22Rv1 (cell line): Measurements from ENCODE around the gene GATD1.

Experiments used
- H3K27ac ChIP-seq: fragments of 450-650 bp; 2 replicates; pipeline ENCODE4 v1.5.1; 2017
- CTCF ChIP-seq: fragments of 450-650 bp; IDR thresholded peaks from 2 replicates; pipeline ENCODE4 v1.5.1; 2017; ENCODE audit warnings: mild to moderate bottlenecking
- ZFX ChIP-seq: fragments of 450-650 bp; IDR thresholded peaks from 2 replicates; pipeline ENCODE4 v1.6.1; 2017; ENCODE audit warnings: antibody characterized with exemption, borderline replicate concordance

The GATD1 gene

GRCh38 chr11:729492-730074, 47.7 kb downstream of the GATD1 start:
- H3K27ac ChIP-seq, result no peak overlapping the region

DNA sequence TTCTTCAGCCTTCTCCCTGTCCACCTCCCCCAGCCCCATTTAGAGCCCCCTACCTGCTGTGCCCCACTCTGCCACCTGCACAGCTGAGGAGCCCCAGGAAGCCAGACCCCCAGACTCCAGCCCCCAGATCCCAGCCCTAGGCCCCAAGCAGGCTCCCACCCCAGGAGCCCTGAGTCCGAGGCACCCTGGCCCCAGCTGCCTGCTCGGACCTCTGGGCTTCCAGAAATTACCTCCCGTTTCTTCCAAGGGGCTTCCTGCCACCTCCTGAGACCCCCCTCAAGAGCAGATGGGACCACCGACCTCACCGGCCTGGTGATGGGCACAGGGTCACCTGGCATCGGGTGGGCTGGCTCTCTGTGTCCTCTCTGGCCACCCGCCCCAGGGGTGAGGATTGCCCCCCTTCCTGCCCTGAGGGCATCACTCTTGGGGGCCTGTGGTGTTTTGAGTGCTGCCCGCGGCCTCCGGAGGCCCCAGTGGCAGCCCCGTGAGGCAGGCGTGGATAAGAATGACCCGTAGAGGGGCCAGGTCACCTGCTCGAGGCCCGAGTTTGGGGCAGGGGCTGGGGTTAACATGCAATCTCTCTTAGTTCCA, 48.3 kb downstream of the GATD1 start:
- TF ChIP-seq CTCF, result no peak
- no peak for TF ChIP-seq ZFX
- H3K27ac ChIP-seq, result no peak overlapping the region

More at GRCh38 chr11:729492-730074, 47.7 kb downstream of the GATD1 start:
- TF ChIP-seq CTCF (no peak), ZFX (no peak)

DNA sequence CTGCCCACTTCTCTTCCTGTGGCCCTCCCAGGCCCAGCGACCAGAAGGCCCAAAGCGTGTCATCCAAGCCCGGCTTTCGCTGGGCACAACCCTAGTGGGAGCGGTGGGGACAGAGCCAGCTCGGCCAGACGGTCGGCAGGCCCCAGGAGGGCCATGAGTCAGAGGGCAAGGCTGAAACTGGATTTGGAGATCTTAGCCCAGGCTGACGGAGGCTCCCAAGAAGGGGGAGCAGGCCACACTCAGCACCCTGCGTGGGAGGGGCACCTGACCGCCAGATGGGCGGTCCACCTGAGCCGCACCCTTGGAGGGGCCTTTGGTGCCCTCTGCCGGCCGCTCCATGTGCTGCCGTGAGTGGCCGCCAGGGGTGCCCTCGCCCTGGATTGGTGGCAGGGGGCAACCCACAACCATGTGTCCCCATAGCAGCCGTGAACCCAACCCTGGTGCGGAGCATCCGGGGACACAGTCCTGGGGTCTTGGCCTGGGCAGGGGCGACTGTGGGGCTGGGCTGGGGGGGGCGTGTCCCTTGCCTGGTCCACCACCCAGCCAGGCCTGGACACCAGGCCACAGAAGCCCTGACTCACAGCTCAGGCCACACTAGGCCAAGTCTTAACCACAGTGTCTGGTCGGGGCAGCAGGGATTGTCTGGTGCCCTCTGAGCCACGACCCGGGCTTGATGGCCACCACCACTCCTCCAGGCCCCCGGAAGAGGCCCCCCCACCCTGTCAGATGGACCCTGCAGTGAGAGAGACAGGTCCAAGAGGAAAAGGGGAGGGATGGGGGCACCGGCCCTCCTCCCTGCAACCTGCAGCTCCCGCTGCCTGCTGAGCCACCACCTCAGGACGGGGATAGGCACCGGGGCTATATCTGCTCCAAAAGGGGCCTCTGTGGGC, 49.2 kb downstream of the GATD1 start:
- TF ChIP-seq ZFX, result no peak
- TF ChIP-seq CTCF, result peak; percentile 97

DNA sequence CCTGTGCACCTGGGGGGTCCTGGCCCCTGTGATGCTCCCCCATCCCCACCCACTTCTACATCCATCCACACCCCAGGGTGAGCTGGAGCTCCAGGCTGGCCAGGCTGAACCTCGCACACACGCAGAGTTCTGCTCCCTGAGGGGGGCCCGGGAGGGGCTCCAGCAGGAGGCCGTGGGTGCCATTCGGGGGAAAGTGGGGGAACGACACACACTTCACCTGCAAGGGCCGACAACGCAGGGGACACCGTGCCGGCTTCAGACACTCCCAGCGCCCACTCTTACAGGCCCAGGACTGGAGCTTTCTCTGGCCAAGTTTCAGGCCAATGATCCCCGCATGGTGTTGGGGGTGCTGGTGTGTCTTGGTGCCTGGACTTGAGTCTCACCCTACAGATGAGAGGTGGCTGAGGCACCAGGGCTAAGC, 50.0 kb downstream of the GATD1 start:
- TF ChIP-seq ZFX (no peak), CTCF (no peak)
- H3K27ac ChIP-seq, result no peak overlapping the region

More for the DNA sequence above, 49.2 kb downstream of the GATD1 start:
- H3K27ac ChIP-seq, result no peak overlapping the region

GRCh38 chr11:726278-727220, 50.7 kb downstream of the GATD1 start:
- TF ChIP-seq ZFX (no peak), CTCF (no peak)
- no peak overlapping the region for H3K27ac ChIP-seq

- no peak overlapping the region for H3K27ac ChIP-seq
- TF ChIP-seq ZFX, result no peak
- no peak for TF ChIP-seq CTCF
Measured at GRCh38 chr11:725624-726202, 51.6 kb downstream of the GATD1 start.
